ENCODE data around the gene MYL10. TPM values are rescaled to one million over a fixed set of nuclear protein-coding genes. Genes with fewer than 3 reads are reported as not detected.
"Not testable (repeated sequence)": the region's sequence is repeated elsewhere in the genome, so short reads cannot be mapped to it uniquely, and the experiment has no call there.

MYL10 gene
- total and polyA plus RNA-seq, 12 donors = not detected

DNA sequence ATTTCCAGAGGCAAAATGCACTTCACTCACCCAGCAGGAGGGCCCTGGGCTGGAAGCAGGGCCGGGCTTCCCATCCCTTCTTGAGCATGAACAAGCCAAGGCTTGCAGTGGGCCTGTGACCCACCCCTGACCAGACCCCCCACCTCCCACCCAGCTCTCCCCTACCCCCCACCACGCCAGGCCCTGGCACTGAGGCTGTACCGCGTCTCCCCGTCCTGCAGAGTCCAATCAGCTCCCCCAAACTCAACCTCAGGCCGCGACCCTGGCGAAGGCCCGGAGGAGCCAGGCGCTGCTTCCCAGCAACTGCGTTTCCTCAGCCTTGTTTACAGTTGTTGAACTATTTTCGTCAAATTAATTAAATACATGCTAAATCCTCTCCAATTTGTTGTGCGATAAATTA lies 16.9 kb upstream of the MYL10 start:
- no peak for DNase-seq
- no peaks in the 10 kb centered on the region for H3K36me3 ChIP-seq (replicated peaks in 1 of 2)
- no peaks in the 10 kb centered on the region for H3K9me3 ChIP-seq (replicated peaks in 1 of 3)
- H3K27me3 ChIP-seq = no peaks in the 10 kb centered on the region
- H3K4me1 ChIP-seq (replicated peaks in 1 of 2) = no peaks in the 10 kb centered on the region
- 79 to 92% (median 90%) methylated on average over 5 to 13 of the region's 13 CpGs for WGBS, 4 donors
- no peak overlapping the region for H3K4me3 ChIP-seq
- intact Hi-C loops (cut with DNase I) = no loop called here
- TF ChIP-seq POLR2A (IDR thresholded peaks at IDR 0.05) = no peak
- TF ChIP-seq, protein P1, sequence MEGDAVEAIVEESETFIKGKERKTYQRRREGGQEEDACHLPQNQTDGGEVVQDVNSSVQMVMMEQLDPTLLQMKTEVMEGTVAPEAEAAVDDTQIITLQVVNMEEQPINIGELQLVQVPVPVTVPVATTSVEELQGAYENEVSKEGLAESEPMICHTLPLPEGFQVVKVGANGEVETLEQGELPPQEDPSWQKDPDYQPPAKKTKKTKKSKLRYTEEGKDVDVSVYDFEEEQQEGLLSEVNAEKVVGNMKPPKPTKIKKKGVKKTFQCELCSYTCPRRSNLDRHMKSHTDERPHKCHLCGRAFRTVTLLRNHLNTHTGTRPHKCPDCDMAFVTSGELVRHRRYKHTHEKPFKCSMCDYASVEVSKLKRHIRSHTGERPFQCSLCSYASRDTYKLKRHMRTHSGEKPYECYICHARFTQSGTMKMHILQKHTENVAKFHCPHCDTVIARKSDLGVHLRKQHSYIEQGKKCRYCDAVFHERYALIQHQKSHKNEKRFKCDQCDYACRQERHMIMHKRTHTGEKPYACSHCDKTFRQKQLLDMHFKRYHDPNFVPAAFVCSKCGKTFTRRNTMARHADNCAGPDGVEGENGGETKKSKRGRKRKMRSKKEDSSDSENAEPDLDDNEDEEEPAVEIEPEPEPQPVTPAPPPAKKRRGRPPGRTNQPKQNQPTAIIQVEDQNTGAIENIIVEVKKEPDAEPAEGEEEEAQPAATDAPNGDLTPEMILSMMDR (IDR thresholded peaks at IDR 0.05) = no peak
- H3K27ac ChIP-seq = no peak overlapping the region

DNA sequence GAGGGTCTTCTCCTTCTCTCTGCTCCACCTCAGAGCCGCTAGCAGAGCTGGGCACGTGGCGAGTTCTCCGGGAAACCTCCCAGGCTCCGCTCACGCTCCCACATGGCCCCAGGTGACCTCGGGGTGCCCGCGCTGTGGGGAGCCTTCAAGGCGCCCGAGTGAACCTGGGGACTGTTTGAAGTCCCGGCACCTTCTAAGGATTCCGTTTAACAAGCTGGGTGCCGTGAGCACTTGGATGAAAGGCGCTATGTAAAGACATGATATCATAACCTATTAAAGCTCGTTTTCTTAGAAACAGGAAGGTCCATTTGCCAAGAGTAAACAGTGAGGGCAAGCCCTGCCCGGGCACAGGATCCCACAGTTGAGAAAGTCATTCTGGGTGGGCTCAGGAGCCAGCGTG lies 15.8 kb upstream of the MYL10 start:
- Histone ChIP-seq H3K4me3 (no peak overlapping the region), H3K4me1 (replicated peaks in 1 of 2) (no peaks in the 10 kb centered on the region), H3K27ac (no peak overlapping the region), H3K9me3 (replicated peaks in 1 of 3) (no peaks in the 10 kb centered on the region), H3K27me3 (no peaks in the 10 kb centered on the region), H3K36me3 (replicated peaks in 1 of 2) (no peaks in the 10 kb centered on the region)
- DNase-seq = no peak
- 52 to 59% (median 55%) methylated on average over 12 to 18 of the region's 18 CpGs for WGBS, 4 donors
- TF ChIP-seq, protein P1 (IDR thresholded peaks at IDR 0.05) = no peak
- no peak for TF ChIP-seq POLR2A (IDR thresholded peaks at IDR 0.05)
- intact Hi-C loops (cut with DNase I) = no loop called here

DNA sequence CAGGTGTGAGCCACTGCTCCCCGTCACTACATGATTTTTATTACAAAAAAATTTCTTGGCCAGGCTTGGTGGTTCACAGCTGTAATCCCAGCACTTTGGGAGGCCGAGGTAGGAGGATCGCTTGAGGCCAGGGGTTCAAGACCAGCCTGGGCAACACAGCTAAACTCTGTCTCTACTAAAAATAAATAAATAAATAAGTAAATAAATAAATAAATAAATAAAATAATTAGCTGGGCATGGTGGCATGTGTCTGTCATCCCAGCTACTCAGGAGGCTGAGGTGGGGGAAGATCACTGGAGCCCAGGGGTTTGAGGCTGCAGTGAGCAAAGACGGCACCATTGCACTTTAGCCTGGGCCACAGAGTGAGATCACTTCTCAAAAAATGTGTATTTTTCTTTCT lies 10.0 kb upstream of the MYL10 start:
- H3K4me3 ChIP-seq; DNase-seq; H3K36me3 ChIP-seq (replicated peaks in 1 of 2); intact Hi-C loops (cut with DNase I); H3K4me1 ChIP-seq (replicated peaks in 1 of 2); H3K27me3 ChIP-seq; H3K27ac ChIP-seq; H3K9me3 ChIP-seq (replicated peaks in 1 of 3): not testable (repeated sequence)
- 93 to 97% (median 95%) methylated on average over 4 of the region's 4 CpGs for WGBS, 4 donors

DNA sequence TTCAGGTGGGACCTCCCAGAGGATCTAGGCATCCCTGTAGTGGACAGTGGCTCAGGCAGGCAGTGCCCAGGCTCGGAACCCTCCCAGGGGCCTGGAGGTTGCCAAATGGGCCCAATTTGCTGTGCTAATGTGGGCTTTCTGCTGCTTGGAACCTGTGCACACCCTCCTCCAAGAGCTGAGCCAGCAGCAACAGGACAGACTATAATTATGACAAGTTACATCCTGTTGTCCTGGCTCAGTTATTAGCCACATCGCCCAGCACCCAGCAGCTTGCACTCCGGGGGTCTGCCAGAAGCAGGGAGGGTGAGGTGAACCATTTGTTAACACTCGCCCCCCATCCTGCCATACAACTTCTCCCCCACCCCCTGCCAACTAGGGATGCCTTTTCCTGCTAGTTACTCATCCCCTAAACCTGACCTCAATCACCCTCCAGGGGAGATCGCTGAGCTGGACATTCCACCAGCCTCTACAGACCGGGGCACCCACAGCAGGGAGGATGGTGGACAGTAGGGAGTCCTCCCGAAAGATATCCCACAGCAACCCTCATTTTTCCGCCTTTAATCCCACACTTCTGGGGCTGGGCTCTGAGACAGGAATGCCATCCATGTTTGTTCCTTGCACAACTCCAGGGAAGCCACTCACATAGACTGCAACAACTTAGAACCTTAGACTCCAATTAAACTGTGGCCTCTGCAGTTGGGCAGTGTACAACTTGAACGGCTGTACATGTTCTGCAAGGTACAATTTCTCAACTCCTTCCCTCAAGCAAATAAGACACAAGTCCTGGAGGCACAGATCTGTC lies 7.9 kb upstream of the MYL10 start:
- no peak for DNase-seq

More for the DNA sequence above, 7.9 kb upstream of the MYL10 start:
- Histone ChIP-seq H3K36me3 (replicated peaks in 1 of 2) (no peaks in the 10 kb centered on the region), H3K4me3 (no peak overlapping the region), H3K4me1 (replicated peaks in 1 of 2) (peaks cover 0 to 7% of the 10 kb centered on the region in 2 donors), H3K27me3 (no peaks in the 10 kb centered on the region), H3K9me3 (replicated peaks in 1 of 3) (no peaks in the 10 kb centered on the region), H3K27ac (no peak overlapping the region)
- intact Hi-C loops (cut with DNase I) = no loop called here
- no peak for TF ChIP-seq POLR2A (IDR thresholded peaks at IDR 0.05)
- TF ChIP-seq, protein P1 (IDR thresholded peaks at IDR 0.05) = no peak
- 78 to 83% (median 81%) methylated on average over 8 to 9 of the region's 9 CpGs for WGBS, 4 donors
